Testis (tissue), 2 donors: ENCODE measurements around the gene NUDT5.

ENCODE experiments used
- POLR2A ChIP-seq: fragments of 450-650 bp; IDR thresholded peaks from one replicate; pipeline ENCODE4 v1.6.1; 2017; ENCODE audit warnings: antibody characterized with exemption, mild to moderate bottlenecking, moderate library complexity
- TF ChIP-seq, protein P1 (sequence below), 3 experiments: fragments of 450-650 bp in 2 of 3; fragments of 200-600 bp in 1 of 3; sonication (generic) in 1 of 3; IDR thresholded peaks; one replicate each; pipeline ENCODE4 v1.5.1; 2016 to 2019; ENCODE audit warnings: antibody characterized with exemption in 3 of 3, mild to moderate bottlenecking in 2 of 3, moderate library complexity in 1 of 3

DNA sequence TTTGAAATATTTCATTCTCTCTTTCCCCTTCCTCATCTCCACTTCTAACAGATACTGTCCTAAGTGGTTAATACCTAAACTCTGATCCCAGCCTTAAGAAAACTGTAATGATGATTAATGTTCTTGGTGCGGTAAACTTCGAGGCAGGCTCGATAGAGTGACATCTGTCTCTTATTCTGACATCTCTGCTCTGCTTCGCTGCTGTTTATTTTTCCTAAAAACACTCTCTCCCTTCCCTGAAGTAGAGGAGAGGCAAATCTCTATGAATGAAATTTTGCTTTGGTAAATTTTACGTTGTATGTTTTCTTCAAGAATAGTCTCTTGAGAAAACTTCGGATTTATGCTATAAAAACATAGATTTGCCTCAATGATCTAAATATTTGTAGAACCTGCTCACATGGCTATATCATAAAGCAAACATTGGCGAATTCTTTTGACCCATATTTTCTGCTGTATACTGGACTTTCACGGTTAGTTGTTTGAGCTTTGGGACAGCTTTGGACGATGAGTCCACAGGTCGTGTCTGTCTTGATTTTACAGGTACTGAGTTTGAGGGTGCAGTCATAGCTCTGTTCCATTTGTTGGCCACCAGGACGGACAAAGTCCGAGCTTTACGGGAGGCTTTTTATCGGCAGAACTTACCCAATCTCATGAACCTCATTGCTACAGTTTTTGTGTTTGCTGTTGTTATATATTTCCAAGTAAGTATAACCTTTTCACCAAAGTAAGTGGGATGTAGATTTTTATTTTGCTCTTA lies 39.1 kb downstream of the NUDT5 start:
- TF ChIP-seq, protein P1, sequence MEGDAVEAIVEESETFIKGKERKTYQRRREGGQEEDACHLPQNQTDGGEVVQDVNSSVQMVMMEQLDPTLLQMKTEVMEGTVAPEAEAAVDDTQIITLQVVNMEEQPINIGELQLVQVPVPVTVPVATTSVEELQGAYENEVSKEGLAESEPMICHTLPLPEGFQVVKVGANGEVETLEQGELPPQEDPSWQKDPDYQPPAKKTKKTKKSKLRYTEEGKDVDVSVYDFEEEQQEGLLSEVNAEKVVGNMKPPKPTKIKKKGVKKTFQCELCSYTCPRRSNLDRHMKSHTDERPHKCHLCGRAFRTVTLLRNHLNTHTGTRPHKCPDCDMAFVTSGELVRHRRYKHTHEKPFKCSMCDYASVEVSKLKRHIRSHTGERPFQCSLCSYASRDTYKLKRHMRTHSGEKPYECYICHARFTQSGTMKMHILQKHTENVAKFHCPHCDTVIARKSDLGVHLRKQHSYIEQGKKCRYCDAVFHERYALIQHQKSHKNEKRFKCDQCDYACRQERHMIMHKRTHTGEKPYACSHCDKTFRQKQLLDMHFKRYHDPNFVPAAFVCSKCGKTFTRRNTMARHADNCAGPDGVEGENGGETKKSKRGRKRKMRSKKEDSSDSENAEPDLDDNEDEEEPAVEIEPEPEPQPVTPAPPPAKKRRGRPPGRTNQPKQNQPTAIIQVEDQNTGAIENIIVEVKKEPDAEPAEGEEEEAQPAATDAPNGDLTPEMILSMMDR (IDR thresholded peaks at IDR 0.05), result no peak
- no peak for TF ChIP-seq POLR2A
